ENCODE results near the gene UCP2. TPM values are rescaled to one million over a fixed set of nuclear protein-coding genes. Genes with fewer than 3 reads are reported as not detected.

The UCP2 gene
- total and polyA plus RNA-seq, 11 donors: 11.9 to 170 (median 19.7) TPM

- no peaks in the 10 kb centered on the region for H3K27me3 ChIP-seq
- ATAC-seq (no peak), DNase-seq (peak in 1 of 5 donors; percentile 49)
- TF ChIP-seq CTCF (IDR thresholded peaks at IDR 0.05): no peak
- TF ChIP-seq POLR2A (IDR thresholded peaks at IDR 0.05): no peak
- peaks cover 0 to 28% (median 3%) of the 10 kb centered on the region in 9 donors for H3K36me3 ChIP-seq
- H3K4me1 ChIP-seq: peaks cover 0 to 67% (median 32%) of the 10 kb centered on the region in 12 donors
- WGBS, 4 donors: 89 to 94% (median 90%) methylated on average over 2 of the region's 2 CpGs
- no peak overlapping the region for H3K4me3 ChIP-seq
- H3K27ac ChIP-seq: no peak overlapping the region
- intact Hi-C loops (cut with DNase I): loop anchor here in 4 of 10 donors (5.0 to 10.0 kb wide), 4 partner anchors 33 to 160 kb away; partner anchors contain the start of gene UCP2 (in 2 of the 4)
- H3K9me3 ChIP-seq: no peaks in the 10 kb centered on the region
Measured at GRCh38 chr11:74014880-74015279, 32.2 kb upstream of the UCP2 start.

DNA sequence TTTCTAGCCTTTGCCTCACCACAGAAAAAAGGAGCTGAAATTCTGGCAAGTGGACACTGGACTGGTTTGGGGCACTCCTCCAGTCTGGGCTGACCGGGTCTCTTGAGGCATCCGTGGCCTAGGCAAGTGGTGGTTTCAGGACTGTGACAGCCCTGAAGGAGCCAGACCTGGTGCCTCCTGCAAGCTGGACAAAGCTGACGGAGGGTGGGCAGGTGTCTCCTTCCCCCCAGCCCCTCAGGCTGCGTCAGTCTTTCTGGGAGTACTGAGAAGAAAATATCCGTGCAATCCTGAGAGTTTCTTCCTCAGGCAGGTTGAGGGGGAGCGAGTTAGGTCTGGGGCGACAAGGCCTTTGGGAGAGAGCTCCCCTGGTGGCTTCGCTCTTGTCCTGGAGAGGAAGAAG, 30.5 kb upstream of the UCP2 start:
- ATAC-seq (no peak), DNase-seq (no peak)
- no peak overlapping the region for H3K4me3 ChIP-seq
- H3K4me1 ChIP-seq: peaks cover 0 to 67% (median 22%) of the 10 kb centered on the region in 12 donors
- peaks cover 0 to 28% (median 3%) of the 10 kb centered on the region in 9 donors for H3K36me3 ChIP-seq
- H3K27me3 ChIP-seq: no peaks in the 10 kb centered on the region
- no peak for TF ChIP-seq POLR2A (IDR thresholded peaks at IDR 0.05)
- no peak for TF ChIP-seq CTCF (IDR thresholded peaks at IDR 0.05)
- 95 to 98% (median 97%) methylated on average over 7 to 8 of the region's 8 CpGs for WGBS, 4 donors
- intact Hi-C loops (cut with DNase I): loop anchor here in 2 of 10 donors (10.0 kb wide), 2 partner anchors 48 to 158 kb away; no protein-coding TSS in a partner anchor
- H3K27ac ChIP-seq: no peak overlapping the region
- H3K9me3 ChIP-seq: no peaks in the 10 kb centered on the region

- Histone ChIP-seq H3K4me1 (peaks cover 0 to 63% (median 15%) of the 10 kb centered on the region in 12 donors), H3K27ac (peak overlapping the region in 2 of 12 donors; percentile 29 to 34), H3K9me3 (no peaks in the 10 kb centered on the region), H3K4me3 (no peak overlapping the region), H3K36me3 (peaks cover 0 to 28% (median 3%) of the 10 kb centered on the region in 9 donors), H3K27me3 (no peaks in the 10 kb centered on the region)
- intact Hi-C loops (cut with DNase I): loop anchor here in 2 of 10 donors (10.0 kb wide), 2 partner anchors 47 to 157 kb away; no protein-coding TSS in a partner anchor
- ATAC-seq (no peak), DNase-seq (no peak)
- TF ChIP-seq POLR2A (IDR thresholded peaks at IDR 0.05) (no peak), CTCF (IDR thresholded peaks at IDR 0.05) (no peak)
- 96% methylated on average over 14 of the region's 14 CpGs for WGBS, 4 donors
Measured at GRCh38 chr11:74012074-74012809, 29.6 kb upstream of the UCP2 start.

DNA sequence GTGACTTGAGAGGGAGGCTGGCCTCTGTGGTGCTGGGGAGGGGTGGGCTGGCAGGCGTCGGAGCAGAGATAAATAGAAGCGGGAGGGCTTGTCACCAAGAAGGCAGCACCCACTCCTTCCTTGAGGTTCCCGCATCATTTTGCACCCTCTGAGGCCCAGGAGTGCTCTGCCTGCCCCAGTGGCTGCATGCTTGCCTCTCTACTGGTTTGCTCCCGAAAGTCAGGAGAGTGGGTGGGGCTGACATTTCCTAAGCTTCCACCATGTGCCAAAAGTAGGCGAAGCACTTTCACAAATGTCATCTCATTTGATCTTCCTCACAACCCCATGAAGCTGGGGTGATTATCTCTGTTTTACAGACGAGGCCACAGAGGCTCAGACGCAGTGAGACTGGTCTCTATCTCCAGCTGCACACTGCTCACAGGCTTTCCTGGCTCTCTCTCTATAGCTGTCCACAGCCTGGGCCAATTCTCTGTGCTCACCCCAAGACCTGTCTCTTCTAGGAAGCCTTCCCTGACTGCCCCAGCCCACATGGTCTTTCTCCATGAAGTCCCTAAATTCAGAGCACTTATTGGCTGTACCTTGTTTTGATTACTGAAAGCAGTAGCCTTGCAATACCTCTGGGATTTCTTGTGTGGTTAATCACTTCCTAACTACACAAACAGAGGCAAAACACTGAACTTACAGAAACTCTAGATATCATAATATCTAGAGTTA, 28.9 kb upstream of the UCP2 start:
- H3K36me3 ChIP-seq: peaks cover 0 to 26% (median 2%) of the 10 kb centered on the region in 9 donors
- TF ChIP-seq CTCF (IDR thresholded peaks at IDR 0.05) (no peak), POLR2A (IDR thresholded peaks at IDR 0.05) (no peak)
- H3K4me3 ChIP-seq: no peak overlapping the region
- H3K4me1 ChIP-seq: peaks cover 0 to 61% (median 14%) of the 10 kb centered on the region in 12 donors
- H3K27ac ChIP-seq: peak overlapping the region in 2 of 12 donors; percentile 29 to 34
- DNase-seq (no peak), ATAC-seq (peak in 3 of 4 donors; percentile 21 to 53 (median 43))
- H3K27me3 ChIP-seq: no peaks in the 10 kb centered on the region
- intact Hi-C loops (cut with DNase I): loop anchor here in 2 of 10 donors (10.0 kb wide), 2 partner anchors 47 to 157 kb away; no protein-coding TSS in a partner anchor
- no peaks in the 10 kb centered on the region for H3K9me3 ChIP-seq
- 67 to 86% (median 78%) methylated on average over 7 to 8 of the region's 8 CpGs for WGBS, 4 donors

Data from heart left ventricle (tissue), 16 donors.